HG02973 (cell line): ENCODE data around the gene LAMA3.

ENCODE experiments used
- ATAC-seq: cut with Tn5 transposase; IDR thresholded peaks from one replicate; pipeline ENCODE4 v1.9.1; 2021; ENCODE audit warnings: moderate library complexity; ENCODE audit not compliant: unreplicated experiment

The LAMA3 gene

DNA sequence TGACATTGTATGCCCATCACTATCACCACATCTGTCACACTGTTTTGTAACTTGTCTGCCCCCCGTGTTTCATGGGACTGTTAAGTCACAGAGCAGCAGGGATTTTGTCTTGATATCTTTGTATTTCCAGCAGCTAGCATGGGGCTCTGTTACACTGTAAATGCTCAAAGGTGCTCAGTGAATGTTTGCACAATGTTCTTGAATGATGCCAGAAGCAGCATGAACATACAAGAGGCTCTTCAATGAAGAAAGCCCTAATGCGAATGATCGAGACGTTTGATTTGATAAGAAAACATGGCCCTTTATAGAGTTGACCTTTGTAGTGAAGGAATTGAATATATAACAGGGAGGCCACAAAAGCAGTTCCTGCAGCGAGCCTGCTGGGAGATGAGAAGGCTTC, 204.4 kb downstream of the LAMA3 start:
- no peak for ATAC-seq

DNA sequence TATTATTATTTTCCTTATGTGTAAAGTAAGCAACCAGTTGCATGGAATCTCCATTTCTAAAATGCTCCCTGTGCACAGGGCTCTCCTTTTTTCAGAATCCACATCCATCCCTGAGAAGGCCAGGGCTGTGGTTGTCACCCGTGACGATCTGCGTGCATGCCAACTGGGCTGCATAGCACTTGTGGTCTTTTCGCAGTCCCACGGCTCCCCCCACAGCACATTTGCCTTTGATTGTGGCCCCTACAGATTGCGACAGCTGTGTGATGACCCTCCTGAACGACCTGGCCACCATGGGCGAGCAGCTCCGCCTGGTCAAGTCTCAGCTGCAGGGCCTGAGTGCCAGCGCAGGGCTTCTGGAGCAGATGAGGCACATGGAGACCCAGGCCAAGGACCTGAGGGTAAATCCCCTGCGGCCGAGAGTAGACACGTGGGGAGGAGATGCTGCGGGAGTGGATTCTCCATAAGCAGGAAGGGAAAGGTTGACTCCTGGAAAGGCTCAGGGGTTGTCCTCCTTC, 205.5 kb downstream of the LAMA3 start:
- ATAC-seq, result no peak

DNA sequence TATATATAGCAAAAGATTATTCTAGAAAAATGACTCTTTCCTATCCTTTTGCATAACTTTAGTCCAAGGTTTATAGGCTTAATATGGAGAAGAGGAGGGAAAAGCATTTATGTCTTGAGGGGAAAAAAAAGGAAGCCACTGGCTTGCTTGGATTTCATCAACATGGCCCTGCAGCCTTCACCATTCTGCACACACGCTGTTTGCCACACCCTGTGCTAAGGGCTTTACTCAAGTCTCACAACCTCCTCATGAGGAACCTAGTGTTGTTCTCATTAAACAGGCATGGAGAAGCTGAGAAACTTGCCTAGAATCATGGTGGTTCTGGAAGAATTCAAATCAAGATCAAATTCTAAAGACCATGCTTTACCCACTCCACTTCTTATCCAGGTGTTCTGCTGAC, 208.0 kb downstream of the LAMA3 start:
- no peak for ATAC-seq

DNA sequence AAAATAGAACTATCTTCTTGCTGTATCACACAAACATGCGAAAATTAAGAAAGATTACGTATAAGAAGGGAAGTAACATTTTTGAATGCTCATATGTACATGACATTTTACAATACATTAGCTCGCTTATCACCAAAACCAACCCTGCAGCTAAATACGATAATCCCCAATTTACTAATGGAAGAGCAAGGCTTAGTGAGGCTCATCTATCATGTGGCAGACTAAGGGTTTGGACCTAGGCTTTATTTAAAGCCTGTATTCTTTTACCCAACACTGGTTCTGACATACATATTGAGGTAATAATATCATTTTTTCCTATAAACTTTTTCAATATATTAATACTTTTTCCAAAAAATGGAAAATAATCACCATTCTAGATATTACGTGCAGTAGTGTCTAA, 208.5 kb downstream of the LAMA3 start:
- ATAC-seq, result no peak

DNA sequence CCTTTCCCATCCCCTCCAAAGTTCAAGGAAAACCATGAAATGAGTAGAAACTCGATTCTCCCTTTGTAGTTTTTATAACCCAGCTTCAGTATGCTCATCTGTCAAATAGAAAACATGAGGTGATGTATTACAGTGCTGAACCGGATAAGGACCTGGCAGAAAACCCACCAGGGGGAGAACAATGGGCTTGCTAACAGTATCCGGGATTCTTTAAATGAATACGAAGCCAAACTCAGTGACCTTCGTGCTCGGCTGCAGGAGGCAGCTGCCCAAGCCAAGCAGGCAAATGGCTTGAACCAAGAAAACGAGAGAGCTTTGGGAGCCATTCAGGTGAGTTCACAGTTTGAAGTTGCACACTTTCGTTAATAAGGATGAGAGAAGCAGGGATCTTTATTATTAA, 211.7 kb downstream of the LAMA3 start:
- no peak for ATAC-seq

DNA sequence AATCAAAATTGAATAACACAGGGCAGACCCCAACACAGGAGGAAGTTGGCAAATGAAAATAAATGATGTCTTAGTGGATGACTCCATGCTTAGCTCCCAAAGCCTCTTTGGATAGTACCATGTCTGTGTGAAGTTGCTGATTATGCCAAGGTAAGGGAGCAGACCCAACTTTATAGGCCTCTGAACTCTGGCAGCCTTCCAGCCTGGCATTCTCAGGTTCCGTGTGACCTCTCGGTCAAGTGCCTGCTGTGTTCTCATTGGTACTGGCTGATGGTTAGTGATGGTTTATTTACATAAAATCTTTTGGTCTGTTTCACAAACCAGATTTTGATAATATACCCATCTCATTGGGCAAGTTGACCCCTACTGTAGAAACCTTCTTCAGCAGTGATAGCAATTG, 213.1 kb downstream of the LAMA3 start:
- no peak for ATAC-seq

DNA sequence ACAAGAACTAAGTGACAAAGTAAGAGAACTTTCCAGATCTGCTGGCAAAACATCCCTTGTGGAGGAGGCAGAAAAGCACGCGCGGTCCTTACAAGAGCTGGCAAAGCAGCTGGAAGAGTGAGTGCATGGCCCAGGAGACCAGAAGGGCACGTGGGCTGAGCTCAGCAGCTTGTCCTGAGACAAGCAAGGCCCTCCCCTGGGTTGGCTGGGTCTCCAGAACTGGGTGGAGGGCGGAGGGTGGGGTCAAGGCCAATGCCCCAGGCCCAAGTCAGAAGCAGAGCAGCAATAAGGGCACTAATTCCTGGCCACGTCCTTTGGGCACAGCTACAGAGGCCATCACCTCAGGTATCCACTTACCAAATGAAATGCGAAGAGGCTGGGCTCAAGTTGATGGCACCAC, 214.7 kb downstream of the LAMA3 start:
- ATAC-seq, result no peak

DNA sequence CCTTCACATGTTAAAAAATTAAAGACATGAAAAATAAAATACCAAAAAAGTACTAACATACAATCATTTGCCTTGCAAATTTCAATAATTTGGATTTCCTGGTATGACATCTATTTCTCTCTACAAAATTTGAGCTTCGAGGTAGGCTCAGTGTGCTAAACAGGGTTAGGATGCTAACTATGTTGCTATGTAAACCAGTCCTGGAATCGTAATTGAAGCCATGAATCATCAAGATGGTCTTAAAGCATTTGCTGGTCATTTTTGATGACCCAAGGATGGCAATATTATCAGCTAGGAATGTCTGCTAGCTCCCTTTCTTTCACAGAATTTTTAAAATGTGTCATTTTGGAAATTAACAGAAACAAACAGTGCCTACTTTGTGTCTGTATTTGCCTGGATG, 217.4 kb downstream of the LAMA3 start:
- ATAC-seq, result no peak

DNA sequence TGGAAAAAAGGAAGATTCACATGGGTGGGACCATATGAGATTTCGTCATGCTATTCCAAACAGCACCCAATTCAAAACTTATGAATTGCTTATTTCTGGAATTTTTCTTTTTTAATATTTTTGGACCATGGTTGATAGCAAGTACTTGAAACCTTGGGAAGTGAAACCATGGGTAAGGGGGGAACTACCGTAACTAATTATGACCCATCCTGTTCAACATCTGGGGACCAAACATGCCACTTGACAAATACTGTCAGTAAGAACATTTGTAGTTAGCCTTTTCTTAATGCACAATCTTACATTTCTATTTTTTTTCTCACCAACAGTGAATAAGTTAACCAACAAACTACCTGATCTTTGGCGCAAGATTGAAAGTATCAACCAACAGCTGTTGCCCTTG, 219.6 kb downstream of the LAMA3 start:
- no peak for ATAC-seq

DNA sequence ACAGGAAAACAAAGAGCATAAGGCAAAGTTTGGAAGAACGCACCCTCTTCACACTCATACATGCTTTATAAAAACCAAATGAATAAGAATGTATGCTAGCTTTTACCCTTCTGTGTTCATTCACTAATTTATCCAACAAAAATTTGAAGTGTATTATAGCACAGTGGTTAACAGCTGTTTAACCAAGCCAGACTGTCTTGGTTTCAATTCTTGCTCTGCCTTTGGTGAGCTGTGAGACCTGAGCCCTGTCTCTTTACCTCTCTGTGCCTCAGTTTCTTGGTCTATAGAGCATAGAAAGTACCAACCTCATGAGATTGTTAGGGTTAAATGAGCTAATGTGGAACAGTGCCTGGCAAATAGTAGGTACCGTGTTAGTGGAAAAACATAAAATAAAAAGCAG, 220.8 kb downstream of the LAMA3 start:
- no peak for ATAC-seq

DNA sequence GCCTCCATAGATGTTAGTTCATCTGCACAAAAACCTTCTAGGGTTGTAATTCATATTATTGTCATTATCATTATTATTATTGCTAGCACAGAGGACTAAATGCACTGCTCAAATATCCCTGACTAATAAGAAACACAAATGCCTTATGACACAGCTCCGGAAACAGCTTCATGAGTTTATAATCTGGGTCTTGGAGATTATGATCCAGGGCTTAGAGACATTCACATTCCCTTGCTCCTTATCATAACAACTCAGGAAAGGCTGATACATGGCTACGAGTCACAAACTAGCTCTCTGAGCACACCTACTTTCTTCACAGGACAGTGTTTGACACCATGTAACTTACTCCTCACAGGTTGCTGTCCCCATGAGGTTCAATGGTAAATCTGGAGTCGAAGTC, 223.1 kb downstream of the LAMA3 start:
- ATAC-seq, result no peak

DNA sequence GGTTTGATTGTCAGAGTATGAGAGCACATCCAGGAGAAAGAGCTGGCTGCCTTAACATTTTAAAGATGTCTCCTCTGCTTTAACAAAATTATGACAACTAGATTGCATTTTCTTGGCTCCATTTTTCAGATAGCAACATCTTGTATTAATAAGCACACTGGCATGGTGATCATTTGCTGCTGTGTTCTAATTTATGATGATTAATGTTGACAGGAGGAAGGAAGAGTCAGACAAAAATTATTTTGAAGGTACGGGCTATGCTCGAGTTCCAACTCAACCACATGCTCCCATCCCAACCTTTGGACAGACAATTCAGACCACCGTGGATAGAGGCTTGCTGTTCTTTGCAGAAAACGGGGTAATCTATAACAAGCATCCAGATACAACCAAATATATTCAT, 227.1 kb downstream of the LAMA3 start:
- ATAC-seq, result no peak

DNA sequence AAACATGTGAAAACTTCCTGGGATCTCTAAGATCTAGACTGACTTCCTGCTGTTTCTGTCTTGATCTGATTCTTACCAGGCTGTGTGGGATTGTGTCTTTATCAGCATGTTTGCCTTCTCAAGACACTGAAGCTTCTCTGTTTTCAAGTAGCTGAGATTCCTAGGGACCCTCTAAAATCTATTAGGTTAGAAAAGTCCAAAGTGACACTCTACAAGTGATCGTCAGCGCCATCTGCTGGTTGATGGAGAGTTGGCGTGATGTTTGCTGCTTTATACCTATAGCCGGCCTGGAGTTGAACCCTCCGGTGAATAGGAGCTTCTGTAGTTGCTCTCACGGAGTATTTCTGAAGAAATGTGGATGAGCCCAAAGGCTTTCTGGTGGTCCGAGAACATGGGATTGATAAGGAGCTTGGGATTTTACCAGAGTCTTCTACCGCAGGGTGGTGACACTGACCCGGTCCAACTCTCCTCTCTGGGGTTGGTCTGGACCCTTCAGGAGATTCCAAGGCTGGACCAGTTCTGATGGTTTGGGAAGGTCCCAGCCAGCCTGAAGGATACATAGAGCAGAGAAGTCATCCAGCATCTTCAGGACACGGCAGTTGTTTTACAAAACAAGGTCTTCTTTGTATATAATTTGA, 229.3 kb downstream of the LAMA3 start:
- no peak for ATAC-seq

DNA sequence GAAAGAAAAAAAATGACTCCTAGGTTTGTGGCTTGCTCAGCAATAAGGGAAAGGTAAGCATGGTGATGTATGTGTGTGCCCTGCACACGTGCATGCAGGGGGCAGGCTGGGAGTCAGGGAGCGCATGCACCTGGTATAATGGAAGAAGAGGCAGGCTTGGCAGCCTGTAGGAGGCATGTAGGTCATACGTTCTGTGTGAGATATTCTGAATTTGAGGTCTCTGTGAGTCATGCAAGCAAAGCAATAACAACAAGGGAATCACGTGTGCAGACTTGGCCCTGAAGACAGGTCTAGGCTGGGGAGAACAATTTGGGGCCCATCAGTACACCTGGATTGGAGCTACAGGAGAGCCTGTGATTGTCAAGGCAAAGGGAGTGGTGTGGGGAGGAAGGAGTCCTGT, 230.8 kb downstream of the LAMA3 start:
- no peak for ATAC-seq

DNA sequence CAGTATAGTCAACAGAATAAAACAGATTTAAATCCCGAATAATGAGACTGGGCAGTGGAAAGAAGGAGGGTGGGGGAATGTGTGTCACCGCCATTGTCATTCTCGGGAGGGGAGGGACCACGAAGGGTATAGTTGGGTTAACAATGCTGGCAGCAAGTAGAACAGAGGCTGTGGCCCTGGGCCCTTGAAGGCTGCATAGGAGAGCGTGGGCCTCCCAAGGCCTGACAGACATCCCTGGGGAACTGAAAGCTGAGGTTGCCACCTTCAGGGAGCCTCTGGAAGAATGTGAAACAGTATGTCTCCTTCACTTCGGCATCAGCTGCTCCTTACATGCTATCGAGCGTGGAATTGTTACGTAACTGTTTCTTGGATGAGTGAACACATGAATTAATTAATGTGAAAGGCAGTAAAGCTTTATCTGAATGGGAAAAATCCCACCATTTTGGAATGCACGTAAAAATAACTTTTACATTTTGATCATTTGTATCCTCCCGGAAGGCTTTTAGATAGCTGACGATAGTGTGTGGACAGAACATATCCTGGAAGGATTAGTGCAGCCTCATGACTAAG, 232.5 kb downstream of the LAMA3 start:
- no peak for ATAC-seq

DNA sequence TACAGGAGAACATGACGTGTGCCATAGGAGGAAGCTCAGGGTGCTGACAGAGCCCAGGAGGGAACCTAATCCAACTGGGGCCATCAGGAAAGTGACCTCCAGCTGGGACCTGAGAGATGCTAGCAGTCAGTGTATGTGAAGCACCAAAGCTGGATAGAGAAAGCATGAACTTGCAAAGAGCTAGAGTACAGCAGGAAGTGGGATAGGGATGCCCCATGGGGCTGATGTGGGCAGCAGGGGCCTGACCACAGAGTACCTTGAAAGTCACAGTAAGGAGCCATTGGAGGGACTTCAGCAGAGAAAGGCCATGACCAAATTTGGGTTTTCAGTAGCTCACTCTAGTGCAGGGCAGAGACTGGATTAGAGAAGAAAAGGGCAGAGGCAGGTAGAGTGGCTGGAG, 233.7 kb downstream of the LAMA3 start:
- ATAC-seq, result no peak

DNA sequence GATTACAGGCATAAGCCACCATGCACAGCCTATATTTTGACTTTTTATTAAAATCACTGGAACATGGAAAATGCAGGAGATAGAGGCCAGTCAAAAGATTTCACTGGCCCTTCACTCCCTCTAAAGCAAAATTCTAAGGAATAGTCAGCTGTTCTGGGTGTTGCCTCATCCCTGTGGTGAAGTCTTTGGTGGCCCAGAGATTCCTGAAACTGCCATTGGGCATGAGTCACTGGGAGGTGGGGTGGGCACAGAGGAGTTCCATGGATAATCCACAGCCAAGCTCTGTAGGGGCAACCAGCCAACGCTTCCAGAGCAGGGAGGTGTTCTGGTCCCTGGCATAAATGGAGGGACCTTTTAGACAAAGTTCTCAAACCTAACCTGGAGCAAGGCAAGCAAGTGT, 235.6 kb downstream of the LAMA3 start:
- no peak for ATAC-seq

DNA sequence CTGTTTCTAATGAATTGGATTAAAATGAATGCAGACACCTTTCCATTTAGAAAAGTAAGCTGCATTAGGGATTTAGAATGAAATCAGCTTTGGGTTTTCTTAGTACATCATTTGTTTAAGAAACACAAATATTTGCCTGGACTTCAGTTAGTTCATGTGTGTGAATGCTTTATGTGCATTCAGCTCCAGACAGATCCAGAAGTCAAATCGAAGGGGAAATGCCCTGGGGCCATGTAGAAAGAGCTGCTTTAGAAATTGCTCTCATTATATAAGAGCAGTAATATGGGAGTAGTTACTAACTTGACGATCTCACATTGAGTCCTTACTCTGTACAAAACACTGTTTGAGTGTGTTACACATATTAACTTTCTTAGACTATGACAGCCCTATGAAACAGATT, 237.3 kb downstream of the LAMA3 start:
- ATAC-seq, result no peak

DNA sequence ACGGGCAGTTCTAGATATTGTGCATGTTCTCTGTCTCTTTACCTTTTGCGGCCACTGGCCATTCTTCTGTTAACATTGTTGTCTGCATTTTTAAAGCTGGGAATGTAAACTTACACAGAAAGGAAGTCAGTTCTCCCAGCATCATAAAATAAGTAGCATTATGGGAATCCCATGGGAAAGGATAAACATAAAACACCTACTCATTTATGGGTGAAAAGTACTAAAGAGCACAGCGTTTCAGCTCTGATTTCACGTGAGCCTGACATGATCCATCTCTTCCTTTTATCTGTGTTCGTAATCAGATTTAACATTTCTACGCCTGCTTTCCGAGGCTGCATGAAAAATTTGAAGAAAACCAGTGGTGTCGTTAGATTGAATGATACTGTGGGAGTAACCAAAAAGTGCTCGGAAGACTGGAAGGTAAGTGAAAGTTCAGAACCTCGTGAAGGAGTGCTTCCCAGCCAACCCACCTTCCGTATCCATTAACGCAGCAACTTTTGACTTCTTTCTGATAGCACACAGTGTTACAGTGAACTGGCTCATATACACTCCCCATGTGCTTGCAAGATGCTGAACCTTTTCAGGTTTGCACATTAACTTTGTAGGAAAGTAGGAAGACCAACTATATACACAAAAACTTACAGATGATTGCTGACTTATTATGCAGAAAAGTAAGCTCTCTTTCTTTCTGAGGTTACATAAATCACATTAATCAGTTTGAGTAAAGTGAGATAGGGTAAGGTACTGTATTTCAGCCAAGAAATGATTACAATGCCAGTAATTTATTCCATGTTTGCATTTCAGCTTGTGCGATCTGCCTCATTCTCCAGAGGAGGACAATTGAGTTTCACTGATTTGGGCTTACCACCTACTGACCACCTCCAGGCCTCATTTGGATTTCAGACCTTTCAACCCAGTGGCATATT, 238.8 kb downstream of the LAMA3 start:
- no peak for ATAC-seq

DNA sequence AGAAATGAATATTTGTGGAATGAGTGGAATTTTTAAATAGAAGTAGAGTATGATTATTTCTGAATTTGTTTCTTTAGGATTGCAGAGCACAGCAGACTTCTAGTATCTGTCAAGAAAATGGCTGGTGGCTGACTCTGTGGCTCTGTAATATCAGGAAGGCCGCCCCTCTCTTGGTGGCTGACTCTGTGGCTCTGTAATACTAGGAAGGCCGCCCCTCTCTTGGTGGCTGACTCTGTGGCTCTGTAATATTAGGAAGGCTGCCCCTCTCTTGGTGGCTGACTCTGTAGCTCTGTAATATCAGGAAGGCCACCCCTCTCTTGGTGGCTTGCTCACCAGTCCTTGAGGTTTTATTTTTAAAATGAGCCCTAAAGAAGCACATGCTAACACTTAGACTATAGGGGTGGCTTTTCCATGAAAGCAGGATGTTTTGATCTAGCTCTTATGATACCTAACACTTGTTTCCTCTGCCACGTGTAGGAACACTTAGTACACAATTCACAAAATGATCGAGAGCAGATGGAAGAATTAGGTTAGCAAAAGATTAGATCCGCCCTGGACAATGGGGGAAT, 240.2 kb downstream of the LAMA3 start:
- no peak for ATAC-seq

DNA sequence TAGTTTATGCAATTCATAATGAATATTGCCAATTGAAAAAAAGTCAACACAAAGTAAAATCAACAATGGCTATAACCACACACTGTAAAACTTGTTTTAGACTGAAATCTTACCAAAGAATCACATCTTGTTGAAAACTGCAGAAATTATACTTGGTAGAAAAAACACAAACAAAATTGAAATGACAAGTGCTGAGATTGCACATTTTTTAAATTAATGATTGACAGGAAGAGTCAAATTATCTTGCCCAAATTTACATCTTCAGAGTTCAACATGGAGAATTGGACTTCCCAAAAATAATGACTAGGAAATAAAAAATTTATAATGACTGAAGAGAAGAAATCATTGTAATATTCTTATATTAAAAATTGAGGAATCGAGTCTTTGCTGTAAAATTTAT, 240.7 kb downstream of the LAMA3 start:
- no peak for ATAC-seq
